Astrocyte of the cerebellum (primary cell): Measurements from ENCODE around the gene SAC3D1.
"Not testable (repeated sequence)": the region's sequence is repeated elsewhere in the genome, so short reads cannot be mapped to it uniquely, and the experiment has no call there.

Experiments used
- DNase-seq: peaks from one replicate; pipeline ENCODE4 v3.0.0-alpha.2; 2011; ENCODE audit warnings: low read depth
- H3K4me3 ChIP-seq: 2 replicates; pipeline ENCODE4 v1.5.1; 2011; ENCODE audit warnings: mild to moderate bottlenecking, low read depth, low read length, moderate library complexity
- in situ Hi-C: cut with HindIII; loops from 2 replicates; pipeline ENCODE4 v1.10.0; 2017; ENCODE audit warnings: low sequenced_read_pairs
- TF ChIP-seq, protein P1 (sequence below): IDR thresholded peaks from 2 replicates; pipeline ENCODE4 v1.5.1; 2012; ENCODE audit warnings: low read length, low read depth, moderate library complexity, mild to moderate bottlenecking; ENCODE audit errors: missing control alignments

Gene SAC3D1

DNA sequence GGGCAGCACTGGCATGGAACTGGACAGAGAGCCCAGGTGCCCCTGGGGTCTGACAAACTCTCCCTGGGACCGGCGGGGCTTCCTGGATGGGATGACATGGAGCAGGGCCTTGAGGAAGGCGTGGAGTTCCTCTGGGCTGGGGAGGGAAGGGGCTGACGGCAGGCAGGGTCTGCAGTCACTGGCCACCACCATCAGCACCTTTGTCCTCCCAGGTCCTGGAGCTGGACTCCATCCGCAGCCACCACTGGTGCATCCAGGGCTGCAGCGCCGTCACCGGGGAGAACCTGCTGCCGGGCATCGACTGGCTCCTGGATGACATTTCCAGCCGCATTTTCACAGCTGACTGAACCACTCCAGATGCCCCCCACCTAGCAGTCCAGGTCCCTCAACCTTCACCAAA, 19.5 kb upstream of the SAC3D1 start:
- H3K4me3 ChIP-seq, result no peak overlapping the region
- in situ Hi-C loops, result no loop called here
- TF ChIP-seq, protein P1, sequence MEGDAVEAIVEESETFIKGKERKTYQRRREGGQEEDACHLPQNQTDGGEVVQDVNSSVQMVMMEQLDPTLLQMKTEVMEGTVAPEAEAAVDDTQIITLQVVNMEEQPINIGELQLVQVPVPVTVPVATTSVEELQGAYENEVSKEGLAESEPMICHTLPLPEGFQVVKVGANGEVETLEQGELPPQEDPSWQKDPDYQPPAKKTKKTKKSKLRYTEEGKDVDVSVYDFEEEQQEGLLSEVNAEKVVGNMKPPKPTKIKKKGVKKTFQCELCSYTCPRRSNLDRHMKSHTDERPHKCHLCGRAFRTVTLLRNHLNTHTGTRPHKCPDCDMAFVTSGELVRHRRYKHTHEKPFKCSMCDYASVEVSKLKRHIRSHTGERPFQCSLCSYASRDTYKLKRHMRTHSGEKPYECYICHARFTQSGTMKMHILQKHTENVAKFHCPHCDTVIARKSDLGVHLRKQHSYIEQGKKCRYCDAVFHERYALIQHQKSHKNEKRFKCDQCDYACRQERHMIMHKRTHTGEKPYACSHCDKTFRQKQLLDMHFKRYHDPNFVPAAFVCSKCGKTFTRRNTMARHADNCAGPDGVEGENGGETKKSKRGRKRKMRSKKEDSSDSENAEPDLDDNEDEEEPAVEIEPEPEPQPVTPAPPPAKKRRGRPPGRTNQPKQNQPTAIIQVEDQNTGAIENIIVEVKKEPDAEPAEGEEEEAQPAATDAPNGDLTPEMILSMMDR, result no peak
- DNase-seq, result no peak

DNA sequence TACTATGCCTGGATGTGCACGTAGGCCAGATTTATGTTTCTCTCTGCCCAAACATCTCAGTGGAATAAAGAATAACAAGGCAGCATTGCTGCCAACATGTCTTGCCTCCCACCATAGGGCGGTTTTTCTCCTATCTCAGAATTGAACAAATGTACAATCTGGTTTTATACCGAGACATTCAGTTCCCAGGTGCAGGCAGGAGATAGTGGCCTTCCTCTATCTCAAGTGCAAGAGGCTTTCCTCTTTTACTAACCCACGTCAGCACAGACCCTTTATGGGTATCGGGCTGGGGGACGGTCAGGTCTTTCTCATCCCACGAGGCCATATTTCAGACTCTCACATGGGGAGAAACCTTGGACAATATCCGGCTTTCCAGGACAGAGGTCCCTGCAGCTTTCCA, 17.5 kb upstream of the SAC3D1 start:
- H3K4me3 ChIP-seq, in situ Hi-C loops, DNase-seq: not testable (repeated sequence)

DNA sequence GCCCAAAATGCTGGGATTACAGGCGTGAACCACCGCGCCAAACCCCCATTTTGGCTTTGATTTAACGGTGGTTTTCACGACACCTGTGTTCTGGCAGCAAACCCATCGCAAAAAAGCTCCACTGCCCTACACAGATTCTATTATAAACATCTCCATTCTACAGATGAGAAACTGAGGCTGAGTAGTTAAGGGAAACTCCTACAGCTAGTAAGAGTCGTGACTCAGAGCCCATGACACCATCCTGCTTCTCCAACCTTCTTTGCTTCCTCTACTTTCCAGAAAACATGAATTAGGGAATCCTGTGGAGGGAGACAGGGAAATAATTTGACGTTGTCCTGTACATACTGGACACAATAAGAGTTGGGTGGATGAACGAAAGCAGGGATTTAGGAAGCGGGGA, 14.2 kb upstream of the SAC3D1 start:
- in situ Hi-C loops, result no loop called here
- TF ChIP-seq, protein P1, result no peak
- H3K4me3 ChIP-seq, result peak overlapping the region; percentile 55
- DNase-seq, result no peak

DNA sequence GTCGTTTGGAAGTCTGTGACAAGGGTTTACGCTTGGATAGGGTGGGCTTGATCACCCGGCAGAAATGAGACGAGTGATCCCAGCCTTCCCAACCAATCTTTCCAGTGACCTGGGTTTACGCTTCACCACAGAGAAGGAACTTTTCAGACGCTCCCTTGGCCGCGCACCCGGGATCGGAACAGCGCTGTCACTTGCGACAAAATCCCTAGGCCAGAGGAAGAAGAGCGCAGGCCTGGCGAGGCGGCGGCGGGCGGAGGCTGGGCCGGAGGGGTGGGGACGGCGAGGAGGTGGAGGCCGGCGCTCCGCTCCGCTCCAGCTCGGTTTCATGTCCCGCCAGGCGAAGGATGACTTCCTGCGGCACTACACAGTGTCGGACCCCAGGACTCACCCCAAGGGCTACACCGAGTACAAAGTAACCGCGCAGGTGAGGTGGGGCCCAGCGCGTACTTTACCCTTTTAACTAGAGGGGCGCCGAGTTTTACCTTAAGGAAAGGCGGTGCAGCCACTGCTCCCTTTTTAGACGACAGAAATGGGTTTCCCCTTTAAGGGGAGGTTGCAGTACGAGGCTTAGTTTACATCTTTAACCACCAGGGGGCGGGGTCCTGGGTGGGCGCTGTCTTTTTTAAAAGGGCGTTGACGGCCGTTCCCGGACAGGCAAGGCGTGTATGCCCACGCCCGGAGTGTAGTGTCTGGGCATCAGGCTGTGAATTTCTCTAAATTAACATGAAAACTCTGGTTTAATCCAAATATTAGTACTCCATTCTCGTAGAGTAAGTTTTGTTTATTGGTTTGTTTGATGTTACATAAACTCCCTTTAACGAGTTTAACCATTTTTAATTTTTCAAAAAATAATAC, 13.6 kb upstream of the SAC3D1 start, which contains the start of gene SNX15:
SNX15 (plus strand) TSS at position 227 of the 855 bp plus-strand sequence; CDS start at position 326, 99 bp downstream.
- peak within 1 kb of the TSS; percentile 55 for H3K4me3 ChIP-seq
- DNase-seq, result peak; percentile 94
- in situ Hi-C loops, result no loop called here
- TF ChIP-seq, protein P1, result peak; percentile 65

DNA sequence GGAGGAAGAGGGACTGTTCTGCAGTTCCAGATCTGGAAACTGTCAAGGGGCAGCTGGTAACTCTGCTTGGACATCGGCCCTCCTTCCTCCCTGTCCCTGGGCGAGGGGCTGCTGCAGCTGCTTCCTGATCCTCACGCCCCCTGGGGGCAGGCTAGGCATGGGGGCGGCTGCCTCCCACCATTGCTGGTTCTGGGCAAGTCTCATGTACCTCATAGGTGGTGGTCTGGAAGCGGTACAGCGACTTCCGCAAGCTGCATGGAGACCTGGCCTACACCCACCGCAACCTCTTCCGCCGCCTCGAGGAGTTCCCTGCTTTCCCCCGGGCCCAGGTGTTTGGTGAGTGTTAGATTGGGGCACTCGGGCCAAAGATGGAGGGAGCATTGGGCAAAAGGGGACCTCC, 8.8 kb upstream of the SAC3D1 start:
- TF ChIP-seq, protein P1, result no peak
- no peak for DNase-seq
- in situ Hi-C loops, result no loop called here
- no peak overlapping the region for H3K4me3 ChIP-seq

DNA sequence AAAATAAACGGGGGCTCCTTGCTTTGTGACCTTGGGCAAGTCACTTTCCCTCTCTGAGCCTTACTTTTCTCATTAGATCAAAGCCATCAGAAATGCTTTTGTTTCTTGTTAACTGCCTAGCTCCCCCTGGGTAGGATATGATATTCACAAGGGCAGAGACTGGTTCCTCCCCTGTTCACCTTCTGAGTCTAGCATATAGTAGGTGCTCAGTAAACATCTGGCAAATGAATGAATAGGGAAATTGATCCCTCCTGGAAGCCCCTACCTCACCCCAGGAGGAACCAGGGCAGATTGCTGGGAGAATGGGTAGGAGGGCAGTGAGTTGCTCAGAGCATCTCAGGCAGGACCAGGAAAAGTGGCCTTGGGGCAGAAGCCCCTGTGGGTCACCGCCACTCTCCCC, 6.6 kb upstream of the SAC3D1 start:
- in situ Hi-C loops, result no loop called here
- no peak for DNase-seq
- TF ChIP-seq, protein P1, result no peak
- H3K4me3 ChIP-seq, result no peak overlapping the region

DNA sequence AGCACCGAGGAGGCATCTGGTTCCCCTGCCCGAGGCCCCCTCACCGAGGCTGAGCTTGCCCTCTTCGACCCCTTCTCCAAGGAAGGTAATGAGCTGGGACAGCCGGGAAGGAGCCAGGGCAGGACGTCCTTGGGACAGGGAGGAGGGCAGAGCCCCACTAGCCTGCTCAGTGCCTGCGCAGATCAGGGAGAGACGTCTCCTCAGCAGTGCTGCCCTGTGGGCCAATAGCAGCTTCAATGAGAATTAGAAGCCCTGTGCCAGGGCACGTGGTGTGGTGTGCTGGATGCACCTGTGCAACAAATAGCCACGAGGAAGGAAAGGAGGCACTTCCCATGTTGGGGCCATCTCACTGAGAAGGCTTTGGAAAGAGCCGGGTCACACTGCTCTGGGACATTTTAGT, 5.4 kb upstream of the SAC3D1 start:
- DNase-seq, result no peak
- TF ChIP-seq, protein P1, result no peak
- in situ Hi-C loops, result no loop called here
- no peak overlapping the region for H3K4me3 ChIP-seq
